Stimulated activated CD8-positive, alpha-beta memory T cell treated with anti-CD3 and anti-CD28 coated beads, Interleukin-7, amount 100 ng/mL, for 48 hours (primary cell): ENCODE measurements around the gene ADGRV1.
A peak's percentile ranks its signal among the peaks of the same experiment; 100 is the strongest.

Source experiments
- DNase-seq, 2 donors: peaks; one replicate each; pipeline ENCODE4 v3.0.0-alpha.2; 2020; ENCODE audit warnings: low read depth in 1 of 2; ENCODE audit errors: extremely low read depth in 1 of 2

Gene ADGRV1

DNA sequence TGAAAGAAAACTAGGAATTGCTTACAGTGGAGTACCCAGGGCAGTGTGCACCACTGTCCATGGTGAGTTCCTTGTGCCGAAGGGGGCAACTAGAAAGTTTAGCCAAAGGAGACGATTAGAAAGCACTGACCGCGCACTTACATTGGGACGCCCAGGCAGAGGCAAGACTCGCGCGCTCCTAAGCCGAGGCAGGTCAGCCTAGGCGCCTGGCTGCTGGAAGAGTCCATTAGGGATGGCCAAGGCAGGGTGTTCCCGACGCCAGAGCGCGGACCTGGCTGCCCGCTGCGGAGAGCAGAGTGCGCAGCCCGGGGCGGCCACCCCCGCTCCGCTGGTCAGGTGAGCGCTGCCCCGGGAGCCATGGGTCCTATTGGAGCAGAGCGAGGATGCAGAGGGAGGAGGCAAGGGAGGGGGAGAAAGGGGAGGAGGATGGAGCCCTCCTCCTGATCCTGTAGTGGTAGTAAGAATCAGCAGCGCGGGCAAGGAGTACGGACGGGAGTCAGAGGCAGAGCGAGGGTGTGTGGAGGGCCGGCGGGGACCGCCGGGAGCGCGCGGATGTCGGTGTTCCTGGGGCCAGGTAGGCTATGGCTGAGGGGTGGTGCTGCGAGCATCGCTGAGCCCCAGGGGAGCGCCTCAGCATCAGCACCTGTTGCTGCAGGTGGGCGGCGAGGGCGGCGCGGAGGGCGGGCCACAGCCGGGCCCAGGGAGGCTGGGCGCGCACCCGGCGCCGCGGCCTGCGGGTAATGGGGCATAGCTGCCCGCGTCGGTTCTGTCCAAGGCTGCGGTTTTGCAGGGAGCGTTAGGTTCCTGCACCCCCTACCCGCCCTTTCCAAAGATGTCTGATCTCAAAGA is at the start of gene ADGRV1:
TSS of gene ADGRV1 (plus strand) at position 454 of the 849 bp plus-strand sequence. CDS start at position 553, 99 bp downstream.
- DNase-seq, result no peak

- no peak for DNase-seq
Measured at GRCh38 chr5:90510438-90510837, 48.2 kb upstream of the ADGRV1 start.

DNA sequence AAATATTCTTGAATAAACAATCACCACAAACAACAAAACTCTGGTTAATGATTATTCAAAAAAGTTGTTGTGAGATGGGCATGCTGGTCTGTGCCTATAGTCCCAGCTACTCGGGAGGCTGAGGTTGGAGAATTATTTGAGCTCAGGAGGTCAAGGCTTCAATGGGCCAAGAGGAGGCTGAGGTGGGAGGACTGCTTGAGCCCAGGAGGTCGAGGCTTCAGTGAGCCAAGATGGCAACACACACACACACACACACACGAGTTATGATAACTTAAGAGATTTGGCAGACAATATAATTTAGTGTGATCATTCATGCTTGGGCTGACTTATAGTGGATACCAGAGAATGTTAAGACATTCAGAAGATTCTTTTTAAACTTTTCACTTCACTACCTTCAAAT is 44.1 kb upstream of the ADGRV1 start:
- no peak for DNase-seq

DNA sequence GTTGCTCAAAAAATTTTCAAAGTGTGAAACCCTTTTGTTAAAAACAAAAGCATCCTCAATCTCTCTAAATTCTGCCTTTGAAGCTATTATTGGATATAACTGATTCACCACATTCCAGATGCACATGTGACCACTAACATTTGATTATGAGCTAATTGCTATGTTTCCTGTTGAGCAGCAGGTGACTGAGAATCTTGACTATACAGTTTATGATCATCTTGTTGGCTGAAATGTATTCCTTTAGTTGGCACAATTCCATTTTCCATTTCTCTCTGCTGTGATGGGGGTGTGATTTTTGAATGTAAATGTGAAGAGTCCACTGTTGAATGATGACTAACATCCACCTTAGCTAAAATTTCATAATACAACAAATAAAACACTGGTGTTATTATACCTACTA is 39.9 kb upstream of the ADGRV1 start:
- DNase-seq, result no peak

- DNase-seq, result no peak
Measured at GRCh38 chr5:90519081-90519480, 39.5 kb upstream of the ADGRV1 start.

- peak in 1 of 2 donors; percentile 0 for DNase-seq
Measured at GRCh38 chr5:90528601-90529193, 29.9 kb upstream of the ADGRV1 start.

DNA sequence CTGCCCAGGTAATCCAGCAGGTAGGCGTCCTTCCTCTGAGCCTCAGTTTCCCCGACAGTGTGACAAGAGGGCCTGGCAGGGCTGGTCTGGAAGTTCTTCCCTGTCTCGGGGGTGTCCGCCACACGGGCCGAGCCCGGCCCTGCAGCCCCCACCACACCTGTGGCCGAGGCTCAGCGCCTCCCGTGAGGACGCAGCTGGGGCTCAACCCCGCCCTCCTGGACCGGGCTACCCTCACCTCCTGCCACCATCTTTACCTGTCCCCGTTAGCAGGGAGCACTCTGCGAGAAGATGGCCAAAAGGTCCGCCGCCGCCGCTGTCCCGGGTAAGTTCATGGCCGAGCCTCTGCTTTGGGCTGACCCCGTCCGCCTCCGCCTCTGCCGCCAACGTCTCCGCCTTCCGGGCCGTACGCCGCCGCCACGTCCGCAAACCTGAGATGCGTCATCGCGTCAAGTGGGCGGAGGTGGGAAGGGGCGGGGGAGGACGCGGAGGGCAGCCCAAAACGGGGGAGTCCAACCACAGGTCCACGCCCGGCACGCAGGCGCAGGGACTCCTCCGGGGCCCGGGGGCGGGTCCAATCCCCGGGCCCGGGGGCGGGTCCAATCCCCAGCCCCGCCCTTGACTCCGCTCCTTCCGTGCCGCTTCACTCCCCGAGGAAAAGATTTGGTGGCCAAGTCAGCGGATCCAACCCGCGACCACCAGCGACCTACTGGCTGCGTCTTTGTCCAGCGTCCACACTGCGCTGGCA is 29.2 kb upstream of the ADGRV1 start, which contains the start of gene LYSMD3:
TSS of gene LYSMD3 (minus strand) at position 391 of the 745 bp plus-strand sequence. CDS start 4,295 bp downstream, outside the sequence.
- DNase-seq, result peak; percentile 92 to 95

DNA sequence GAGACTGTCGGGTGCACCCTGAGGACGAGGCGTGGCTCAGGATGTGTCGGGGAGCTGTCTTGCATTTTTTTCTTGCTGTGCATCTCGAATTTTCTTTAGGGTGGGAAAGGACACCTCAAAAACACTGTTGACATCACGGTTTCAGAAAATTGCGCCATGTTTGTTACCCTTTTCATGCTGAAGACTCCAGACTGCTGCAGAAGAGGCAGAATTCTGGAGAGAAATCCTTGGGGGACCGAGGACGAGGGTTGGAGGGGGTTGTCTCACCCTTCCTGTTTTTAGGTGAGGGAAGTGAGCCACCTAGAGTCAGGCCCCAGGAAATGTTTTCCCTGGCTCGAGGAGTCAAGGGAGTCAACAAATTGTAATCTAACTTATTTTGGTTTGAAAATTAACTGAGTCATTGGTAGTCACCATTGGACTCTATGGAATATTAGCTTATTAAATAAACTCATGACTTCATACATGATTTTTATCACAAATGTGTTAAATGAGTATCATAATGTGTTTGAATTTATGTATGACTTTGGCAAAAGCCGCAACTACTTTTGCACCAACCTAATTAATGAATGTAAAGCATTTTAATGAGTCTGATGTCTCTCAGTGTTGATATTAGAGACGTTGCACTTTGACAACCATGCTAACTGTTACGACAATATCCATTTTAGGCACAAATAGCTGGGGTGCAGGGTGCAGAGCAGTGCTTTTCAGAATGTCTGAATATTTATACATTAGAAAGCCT is 28.5 kb upstream of the ADGRV1 start:
- peak; percentile 8 to 47 for DNase-seq

- no peak for DNase-seq
Measured at GRCh38 chr5:90530736-90531487, 27.7 kb upstream of the ADGRV1 start.

- no peak for DNase-seq
Measured at GRCh38 chr5:90533794-90534193, 24.8 kb upstream of the ADGRV1 start.

- no peak for DNase-seq
Measured at GRCh38 chr5:90534922-90535321, 23.7 kb upstream of the ADGRV1 start.

- no peak for DNase-seq
Measured at GRCh38 chr5:90542827-90543519, 15.6 kb upstream of the ADGRV1 start.

GRCh38 chr5:90545511-90545910 is 13.1 kb upstream of the ADGRV1 start:
- DNase-seq, result no peak

GRCh38 chr5:90546216-90546837 is 12.3 kb upstream of the ADGRV1 start:
- DNase-seq, result no peak

DNA sequence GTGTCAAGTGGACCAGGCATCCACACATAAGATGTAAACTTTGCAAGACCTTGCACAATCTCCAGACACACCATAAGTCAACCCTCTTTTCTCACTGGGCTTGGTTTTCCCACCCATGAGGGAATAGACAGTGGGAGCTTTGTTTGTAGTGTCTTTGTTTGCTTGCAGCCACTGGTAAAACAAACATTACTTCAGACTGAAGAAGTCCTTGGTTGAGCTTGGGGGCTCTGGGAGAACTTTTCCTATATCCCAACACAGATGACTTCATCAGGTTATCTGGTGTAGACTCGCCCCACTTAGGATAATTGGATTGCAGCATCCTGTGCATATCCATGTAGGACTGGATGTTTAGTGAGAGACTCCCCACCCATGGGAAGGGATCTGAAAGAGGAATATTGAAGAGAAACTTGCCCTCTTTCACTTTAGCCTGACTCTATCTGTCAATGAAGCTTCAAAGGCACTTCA is 11.5 kb upstream of the ADGRV1 start:
- DNase-seq, result no peak

- DNase-seq, result no peak
Measured at GRCh38 chr5:90548069-90548593, 10.5 kb upstream of the ADGRV1 start.

DNA sequence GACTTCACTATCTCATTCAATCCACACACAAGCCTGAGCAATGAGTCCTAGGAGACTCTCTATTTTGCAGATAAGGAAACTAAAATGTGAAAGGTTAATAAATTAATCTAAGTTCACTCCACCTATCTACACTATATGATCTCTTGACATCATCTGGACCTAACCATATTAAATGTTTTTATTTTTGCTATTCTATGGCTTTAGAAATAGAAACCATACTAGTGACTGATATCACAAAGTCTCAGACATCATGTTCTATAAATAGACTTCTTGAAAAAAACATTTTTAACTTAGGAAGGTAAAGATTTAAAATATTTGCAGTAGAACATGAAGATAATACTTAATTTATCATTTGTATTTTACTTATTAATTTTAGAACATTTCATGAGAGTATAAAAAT is 9.4 kb upstream of the ADGRV1 start:
- no peak for DNase-seq

GRCh38 chr5:90549729-90550275 is 8.8 kb upstream of the ADGRV1 start:
- no peak for DNase-seq
